Tibial artery (tissue), 4 donors: ENCODE measurements around the gene LARGE1.

Experiments
- DNase-seq, 2 donors: peaks; one replicate each; pipeline ENCODE4 v3.0.0-alpha.2; 2019
- H3K27ac ChIP-seq, 2 donors: fragments of 200-600 bp; sonication (generic) in 1 of 2; 1 replicate in 1 of 2; 2 replicates in 1 of 2; pipeline ENCODE4 v1.5.1; 2018 to 2019; ENCODE audit warnings: mild to moderate bottlenecking in 1 of 2
- H3K27me3 ChIP-seq, 2 donors: fragments of 200-600 bp; sonication (generic) in 1 of 2; one replicate each; pipeline versions ENCODE4 v1.5.1 to v1.6.0; 2016 to 2019
- H3K36me3 ChIP-seq, 3 donors: fragments of 200-600 bp; sonication (generic) in 2 of 3; one replicate each; pipeline ENCODE4 v1.5.1; 2016 to 2019; ENCODE audit warnings: mild to moderate bottlenecking in 2 of 3
- H3K4me1 ChIP-seq, 4 donors: fragments of 200-600 bp; sonication (generic) in 2 of 4; 1 replicate in 3 of 4; 2 replicates in 1 of 4; pipeline ENCODE4 v1.5.1; 2016 to 2019
- H3K4me3 ChIP-seq, 2 donors: fragments of 200-600 bp; sonication (generic) in 1 of 2; 1 replicate in 1 of 2; 2 replicates in 1 of 2; pipeline ENCODE4 v1.5.1; 2018 to 2019; ENCODE audit warnings: mild to moderate bottlenecking in 2 of 2
- H3K9me3 ChIP-seq, 3 donors: fragments of 200-600 bp; sonication (generic) in 1 of 3; one replicate each; pipeline ENCODE4 v1.5.1; 2016 to 2019
- intact Hi-C: fragments of 100-400 bp; cut with DNase I; formaldehyde crosslinking; loops from one replicate; pipeline ENCODE4 v1.15.0; 2023; ENCODE audit warnings: low total_unique reads
- TF ChIP-seq, protein P1 (sequence below), 2 experiments: fragments of 200-600 bp in 1 of 2; fragments of 450-650 bp in 1 of 2; IDR thresholded peaks; one replicate each; pipeline ENCODE4 v1.5.1; 2017 to 2019; ENCODE audit warnings: antibody characterized with exemption in 2 of 2, mild to moderate bottlenecking in 1 of 2, moderate library complexity in 1 of 2

The LARGE1 gene

DNA sequence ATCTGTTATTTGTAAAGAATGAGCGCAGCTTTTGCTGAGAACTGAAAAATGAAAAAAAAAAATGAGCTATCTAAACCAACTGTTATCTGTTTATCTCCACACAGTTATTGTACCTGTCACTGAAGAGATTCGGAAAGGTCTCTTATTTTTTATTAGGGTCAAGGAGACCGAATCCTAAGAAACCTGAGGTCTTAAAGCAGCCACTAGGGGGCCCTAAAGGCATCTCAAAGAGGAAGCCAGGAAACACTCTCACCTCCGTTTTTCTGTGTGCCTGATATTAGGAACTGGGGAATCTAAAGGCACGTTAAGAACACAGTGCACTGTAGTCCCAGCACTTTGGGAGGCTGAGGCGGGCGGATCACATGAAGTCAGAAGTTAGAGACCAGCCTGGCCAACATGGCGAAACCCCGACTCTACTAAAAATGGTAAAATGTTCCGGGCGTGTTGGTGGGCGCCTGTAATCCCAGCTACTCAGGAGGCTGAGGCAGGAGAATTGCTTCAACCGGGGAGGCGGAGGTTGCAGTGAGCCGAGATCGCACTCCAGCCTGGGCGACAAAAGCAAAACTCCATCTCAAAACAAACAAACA, 3.5 kb upstream of the LARGE1 start:
- Histone ChIP-seq H3K4me3 (no peak overlapping the region), H3K4me1 (peaks cover 0 to 14% (median 10%) of the 10 kb centered on the region in 4 donors), H3K27ac (peak overlapping the region in 1 of 2 donors; percentile 86), H3K27me3 (no peaks in the 10 kb centered on the region), H3K36me3 (no peaks in the 10 kb centered on the region), H3K9me3 (no peaks in the 10 kb centered on the region)
- TF ChIP-seq, protein P1, sequence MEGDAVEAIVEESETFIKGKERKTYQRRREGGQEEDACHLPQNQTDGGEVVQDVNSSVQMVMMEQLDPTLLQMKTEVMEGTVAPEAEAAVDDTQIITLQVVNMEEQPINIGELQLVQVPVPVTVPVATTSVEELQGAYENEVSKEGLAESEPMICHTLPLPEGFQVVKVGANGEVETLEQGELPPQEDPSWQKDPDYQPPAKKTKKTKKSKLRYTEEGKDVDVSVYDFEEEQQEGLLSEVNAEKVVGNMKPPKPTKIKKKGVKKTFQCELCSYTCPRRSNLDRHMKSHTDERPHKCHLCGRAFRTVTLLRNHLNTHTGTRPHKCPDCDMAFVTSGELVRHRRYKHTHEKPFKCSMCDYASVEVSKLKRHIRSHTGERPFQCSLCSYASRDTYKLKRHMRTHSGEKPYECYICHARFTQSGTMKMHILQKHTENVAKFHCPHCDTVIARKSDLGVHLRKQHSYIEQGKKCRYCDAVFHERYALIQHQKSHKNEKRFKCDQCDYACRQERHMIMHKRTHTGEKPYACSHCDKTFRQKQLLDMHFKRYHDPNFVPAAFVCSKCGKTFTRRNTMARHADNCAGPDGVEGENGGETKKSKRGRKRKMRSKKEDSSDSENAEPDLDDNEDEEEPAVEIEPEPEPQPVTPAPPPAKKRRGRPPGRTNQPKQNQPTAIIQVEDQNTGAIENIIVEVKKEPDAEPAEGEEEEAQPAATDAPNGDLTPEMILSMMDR (IDR thresholded peaks at IDR 0.05), result peak; percentile 69 to 84
- peak; percentile 65 to 69 for DNase-seq
- intact Hi-C loops, result loop anchor here (2.0 to 10.0 kb wide), 2 partner anchors 51 to 1101 kb away; no protein-coding TSS in a partner anchor

DNA sequence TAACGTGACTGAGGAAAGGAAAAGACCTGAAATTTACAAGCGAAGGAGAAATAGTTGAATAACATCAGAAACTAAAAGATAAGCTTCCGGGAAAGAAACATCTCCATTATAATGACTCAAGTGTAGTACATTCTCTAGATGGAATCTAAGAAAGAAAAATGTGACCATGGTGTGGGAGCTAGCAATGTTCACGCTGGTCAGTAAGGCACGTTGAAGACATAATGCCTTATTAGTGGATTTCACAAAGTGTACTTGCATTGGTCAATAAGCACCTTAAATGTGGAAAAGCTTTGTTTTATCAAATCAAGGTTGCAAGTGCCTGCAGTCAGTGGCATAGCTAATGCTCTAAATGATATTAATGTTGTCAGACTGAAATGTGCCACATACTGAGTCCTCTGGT, 2.8 kb upstream of the LARGE1 start:
- no peaks in the 10 kb centered on the region for H3K9me3 ChIP-seq
- no peaks in the 10 kb centered on the region for H3K36me3 ChIP-seq
- H3K27me3 ChIP-seq, result no peaks in the 10 kb centered on the region
- intact Hi-C loops, result loop anchor here (2.0 to 10.0 kb wide), 2 partner anchors 50 to 1102 kb away; no protein-coding TSS in a partner anchor
- H3K4me1 ChIP-seq, result peaks cover 0 to 20% (median 15%) of the 10 kb centered on the region in 4 donors
- peak overlapping the region; percentile 88 to 96 for H3K4me3 ChIP-seq
- H3K27ac ChIP-seq, result peak overlapping the region; percentile 82 to 86
- no peak for DNase-seq
- TF ChIP-seq, protein P1 (IDR thresholded peaks at IDR 0.05), result no peak

DNA sequence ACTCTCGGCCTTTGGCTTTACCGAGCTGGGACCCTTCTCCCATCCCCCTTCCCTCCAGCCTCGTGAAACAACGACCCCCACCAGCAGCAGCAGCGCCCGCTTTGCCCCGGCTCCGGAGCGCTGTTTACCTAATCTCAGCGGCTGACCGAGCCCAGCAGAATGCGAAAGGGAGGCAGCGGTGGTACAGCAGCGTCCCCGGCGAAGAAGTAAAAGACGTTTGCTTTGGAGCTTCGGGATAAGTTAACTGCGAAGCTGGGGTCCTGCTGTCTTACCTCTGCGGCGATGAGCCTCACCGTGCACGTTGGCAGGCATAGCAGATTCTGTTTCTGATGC, 2.0 kb upstream of the LARGE1 start:
- intact Hi-C loops, result loop anchor here (2.0 to 10.0 kb wide), 2 partner anchors 50 to 1102 kb away; no protein-coding TSS in a partner anchor
- Histone ChIP-seq H3K27me3 (no peaks in the 10 kb centered on the region), H3K4me1 (peaks cover 0 to 22% (median 15%) of the 10 kb centered on the region in 4 donors), H3K4me3 (peak overlapping the region; percentile 88 to 96), H3K27ac (peak overlapping the region; percentile 82 to 86), H3K9me3 (no peaks in the 10 kb centered on the region), H3K36me3 (no peaks in the 10 kb centered on the region)
- TF ChIP-seq, protein P1 (IDR thresholded peaks at IDR 0.05), result no peak
- DNase-seq, result peak; percentile 34 to 69

DNA sequence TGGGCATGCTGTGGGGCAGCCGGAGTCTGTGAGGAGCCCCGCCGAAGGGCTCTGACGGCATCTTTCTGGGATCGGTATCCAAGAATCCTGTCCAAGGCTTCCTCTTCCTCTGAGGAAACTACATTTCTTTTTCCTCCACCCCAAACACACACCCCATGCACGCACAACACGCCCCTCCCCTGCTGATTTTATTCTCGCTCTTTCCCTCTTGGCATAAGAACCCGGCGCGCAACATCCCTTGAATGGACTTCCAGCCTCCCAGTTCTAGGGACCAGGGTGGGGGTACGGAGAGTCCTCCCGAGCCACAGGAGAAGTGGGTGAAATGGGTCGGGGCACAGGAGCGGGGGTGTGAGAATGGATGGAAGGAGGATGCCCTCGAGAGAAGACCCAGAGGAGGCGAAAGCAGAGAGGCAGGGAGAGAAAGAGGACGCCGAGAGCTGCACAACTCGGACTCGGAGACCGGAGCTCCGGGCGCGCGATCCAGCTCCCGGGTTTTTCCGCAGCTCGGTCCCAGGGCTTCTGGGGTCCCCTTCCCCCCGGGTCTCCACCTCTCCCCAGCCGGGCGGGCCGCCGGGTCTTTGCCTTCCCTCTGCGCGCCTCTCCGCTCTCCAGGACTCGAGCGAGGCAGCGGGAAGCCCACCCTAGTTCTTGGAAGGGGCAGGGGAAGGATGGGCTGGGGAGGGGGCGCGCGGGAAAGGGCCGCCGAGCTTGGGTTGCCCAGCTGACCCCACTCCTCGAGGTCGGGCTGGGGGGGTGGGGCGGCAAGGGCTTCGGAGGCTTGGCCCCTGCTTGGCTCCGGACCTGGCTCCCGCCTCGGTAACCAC, 1.5 kb upstream of the LARGE1 start:
- Histone ChIP-seq H3K36me3 (no peaks in the 10 kb centered on the region), H3K4me1 (peaks cover 0 to 22% (median 15%) of the 10 kb centered on the region in 4 donors), H3K9me3 (no peaks in the 10 kb centered on the region), H3K27ac (peak overlapping the region; percentile 82 to 86), H3K27me3 (no peaks in the 10 kb centered on the region), H3K4me3 (peak overlapping the region; percentile 88 to 96)
- TF ChIP-seq, protein P1 (IDR thresholded peaks at IDR 0.05), result no peak
- intact Hi-C loops, result loop anchor here (2.0 to 10.0 kb wide), 2 partner anchors 49 to 1103 kb away; no protein-coding TSS in a partner anchor
- peak; percentile 54 to 78 for DNase-seq

DNA sequence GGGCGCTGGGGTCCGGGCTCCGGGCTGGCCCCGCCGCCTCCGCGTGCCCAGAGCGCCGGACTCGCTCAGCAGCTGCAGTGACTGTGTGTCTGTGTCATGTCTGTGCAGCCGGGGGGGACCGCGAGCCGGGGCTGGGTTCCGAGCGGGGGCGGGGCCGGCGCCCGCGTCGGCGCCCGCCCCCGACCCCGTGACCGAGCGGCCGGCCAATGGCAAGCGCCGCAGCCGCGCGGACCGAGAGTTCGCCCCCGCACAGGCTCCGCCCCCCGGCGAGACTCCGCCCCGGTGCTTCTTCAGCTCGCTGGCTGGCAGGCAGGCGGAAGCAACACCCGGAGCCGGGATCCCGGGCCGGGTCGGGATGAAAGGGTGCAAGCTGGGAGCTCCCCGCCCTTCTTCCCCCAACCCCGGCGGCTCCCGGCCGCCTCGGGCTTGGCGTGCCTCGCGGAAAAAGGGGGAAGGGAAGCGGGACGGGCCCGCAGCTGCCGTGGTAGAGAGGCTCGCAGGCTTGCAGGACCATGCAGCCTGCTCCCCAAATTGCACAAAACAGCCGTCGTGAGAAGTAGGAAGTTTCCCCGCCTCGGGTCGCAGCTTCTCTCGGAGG, 750 bp upstream of the LARGE1 start:
- intact Hi-C loops, result loop anchor here (10.0 kb wide), 1 partner anchor 1104 kb away; no protein-coding TSS in a partner anchor
- no peaks in the 10 kb centered on the region for H3K36me3 ChIP-seq
- peak overlapping the region; percentile 82 to 86 for H3K27ac ChIP-seq
- DNase-seq, result peak; percentile 98 to 99
- TF ChIP-seq, protein P1 (IDR thresholded peaks at IDR 0.05), result no peak
- H3K4me3 ChIP-seq, result peak overlapping the region; percentile 88 to 96
- H3K9me3 ChIP-seq, result no peaks in the 10 kb centered on the region
- no peaks in the 10 kb centered on the region for H3K27me3 ChIP-seq
- peaks cover 0 to 22% (median 18%) of the 10 kb centered on the region in 4 donors for H3K4me1 ChIP-seq
